Measurements from ENCODE around the gene ZNF700.
"Not testable (repeated sequence)": the region's sequence is repeated elsewhere in the genome, so short reads cannot be mapped to it uniquely, and the experiment has no call there.

Gene ZNF700

DNA sequence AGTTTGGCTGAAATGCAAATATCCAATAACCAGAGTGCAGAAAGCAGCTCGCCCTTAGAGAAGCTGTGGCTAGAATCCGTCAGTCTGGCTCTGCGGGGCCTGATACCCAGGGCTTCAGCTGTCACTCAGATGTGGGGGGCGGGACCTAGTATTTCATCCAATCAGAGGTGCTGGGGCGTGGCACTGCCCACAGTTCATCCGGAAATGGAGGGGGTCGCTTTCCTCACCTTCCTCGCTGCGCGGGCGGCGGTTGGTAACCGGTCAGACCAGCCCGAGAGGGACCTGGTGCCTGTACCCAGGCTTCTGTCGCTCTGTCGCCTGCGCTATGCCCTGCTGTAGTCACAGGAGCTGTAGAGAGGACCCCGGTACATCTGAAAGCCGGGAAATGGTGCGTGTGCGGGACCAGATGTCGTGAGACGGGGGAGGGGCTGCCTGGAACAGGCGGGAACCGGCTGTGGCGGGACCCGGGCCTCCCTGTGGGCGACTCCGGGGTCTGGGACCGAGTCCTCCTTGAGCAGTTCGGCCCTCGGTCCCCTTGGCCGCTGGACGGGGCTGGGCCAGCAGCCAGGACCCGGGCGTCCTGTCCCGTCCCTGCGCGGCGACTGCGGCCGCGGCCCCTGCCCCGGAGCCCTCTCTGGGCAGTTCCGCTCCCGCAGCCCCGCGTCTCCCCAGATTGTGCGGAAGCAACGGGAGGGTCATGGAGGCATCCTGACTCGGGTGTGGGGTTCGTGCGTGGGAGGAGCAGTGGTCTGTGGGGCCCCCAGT, at the start of gene ZNF700:
ZNF700 (plus strand) TSS at position 222 of the 765 bp plus-strand sequence; CDS start at position 326, 104 bp downstream.
- peak; percentile 71 to 88 for DNase-seq

DNA sequence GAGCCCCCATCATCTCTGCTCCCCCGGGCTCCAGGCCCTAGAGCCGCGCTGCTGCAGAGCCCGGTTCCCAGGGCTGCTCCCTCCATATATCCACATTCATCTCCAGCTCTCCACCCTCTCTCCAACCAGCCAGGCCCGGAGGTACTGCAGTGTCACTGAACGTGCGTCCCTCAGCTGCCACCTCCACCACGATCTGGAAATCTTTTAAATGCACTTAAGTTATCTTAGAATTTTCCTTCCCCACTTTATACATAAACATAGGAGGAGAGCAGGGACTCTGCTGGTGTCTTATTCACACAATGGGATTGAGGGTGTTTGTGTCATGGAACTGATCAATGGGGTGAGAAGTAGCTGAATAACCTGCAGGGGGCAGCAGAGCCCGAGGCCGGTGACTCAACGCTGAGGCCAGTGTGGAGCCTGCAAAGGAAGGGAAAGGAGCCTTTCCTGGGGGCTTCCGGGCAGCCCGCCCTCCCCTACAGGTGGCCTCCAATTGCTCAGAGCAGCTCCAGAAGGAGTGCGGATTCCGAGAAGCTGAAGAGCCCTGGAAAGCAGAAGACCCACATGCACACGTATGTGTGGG, 45.1 kb upstream of the ZNF700 start:
- not testable (repeated sequence) for DNase-seq

DNA sequence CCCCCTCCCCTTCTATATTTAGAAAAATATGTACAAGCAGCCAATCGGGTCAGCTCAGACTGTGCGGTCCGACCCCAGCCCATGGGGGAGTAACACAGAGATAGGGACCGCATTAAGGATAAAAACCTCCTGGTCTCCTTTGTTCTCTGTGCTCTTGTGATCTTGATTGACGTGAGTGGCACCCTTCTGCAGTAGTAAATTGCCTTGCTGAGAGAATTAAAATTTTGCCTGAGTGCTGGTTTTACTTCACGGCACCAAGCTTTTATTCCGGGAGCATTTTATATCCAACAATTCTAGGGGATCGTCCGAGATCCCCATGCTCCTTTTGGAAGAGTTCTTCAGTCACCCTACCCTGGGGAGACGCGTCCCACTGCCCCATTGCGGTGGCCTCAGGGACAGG, 44.3 kb upstream of the ZNF700 start:
- DNase-seq = no peak

DNA sequence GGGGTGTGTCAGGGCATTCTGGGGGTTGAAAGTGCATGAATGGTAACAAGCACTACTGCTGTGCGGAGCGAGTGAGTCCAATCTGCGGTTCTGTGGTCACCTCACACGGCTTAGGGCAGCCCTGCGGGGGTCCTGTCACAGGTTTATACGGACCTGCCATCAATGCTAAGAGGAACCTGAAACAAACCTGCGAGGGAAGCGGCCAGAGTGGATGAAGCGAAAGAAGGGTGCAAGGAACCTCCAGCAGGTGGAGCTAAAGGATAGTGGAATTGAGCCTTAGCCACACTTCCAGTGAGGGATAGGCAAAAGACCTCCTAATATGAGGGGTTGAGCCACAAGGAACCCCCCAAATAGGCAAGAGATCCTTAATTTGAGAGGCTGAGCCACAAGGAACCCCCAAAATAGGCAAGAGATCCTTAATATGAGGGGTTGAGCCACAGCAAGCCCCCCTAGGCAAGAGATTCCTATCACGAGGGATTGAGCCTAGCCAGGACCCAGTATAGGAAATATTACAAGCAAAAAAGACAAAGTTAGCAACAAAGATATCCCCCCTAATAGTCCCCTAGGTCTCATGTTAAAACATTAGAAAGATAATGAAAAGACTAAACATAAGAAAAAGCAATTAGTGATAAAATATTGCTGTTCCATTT, 43.6 kb upstream of the ZNF700 start:
- peak; percentile 8 to 75 for DNase-seq

DNA sequence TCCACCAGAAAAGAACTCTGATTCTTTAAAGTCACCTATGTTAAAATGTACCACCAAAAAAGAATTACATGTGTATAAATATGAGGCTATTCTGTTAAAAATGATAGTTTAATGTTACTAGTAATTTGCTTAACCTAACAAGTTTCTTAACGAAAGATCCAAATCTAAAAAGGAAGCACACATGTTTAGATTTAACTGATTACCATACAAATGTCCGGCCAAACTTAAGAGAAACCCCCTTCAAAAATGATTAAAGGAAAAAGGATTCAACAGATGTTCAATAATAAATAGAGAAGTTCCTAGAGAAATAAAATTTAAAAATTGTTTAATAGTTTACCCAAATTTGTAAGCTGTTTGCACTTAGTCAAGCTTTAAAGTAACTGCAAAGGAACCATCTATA, 42.3 kb upstream of the ZNF700 start:
- no peak for DNase-seq

DNA sequence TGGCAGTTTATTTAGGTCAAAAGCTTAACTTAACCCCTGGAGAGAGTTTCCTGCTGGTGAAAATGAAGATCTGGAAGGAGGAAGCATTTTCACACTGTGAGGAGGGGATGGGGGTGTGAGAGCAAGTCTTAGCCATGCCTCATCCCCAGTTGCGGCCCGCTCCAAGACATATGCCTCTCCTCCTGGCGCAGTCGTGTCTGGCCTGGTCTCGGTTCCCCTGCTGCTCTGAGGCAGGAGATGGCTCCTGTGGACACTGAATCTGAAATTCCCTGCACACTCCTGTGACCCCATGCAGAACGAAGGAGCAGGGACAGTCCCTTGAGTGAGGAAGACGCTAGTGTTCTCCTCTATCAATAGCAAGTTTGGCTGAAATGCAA, 37.7 kb upstream of the ZNF700 start:
- peak in 1 of 2 donors; percentile 1 for DNase-seq

DNA sequence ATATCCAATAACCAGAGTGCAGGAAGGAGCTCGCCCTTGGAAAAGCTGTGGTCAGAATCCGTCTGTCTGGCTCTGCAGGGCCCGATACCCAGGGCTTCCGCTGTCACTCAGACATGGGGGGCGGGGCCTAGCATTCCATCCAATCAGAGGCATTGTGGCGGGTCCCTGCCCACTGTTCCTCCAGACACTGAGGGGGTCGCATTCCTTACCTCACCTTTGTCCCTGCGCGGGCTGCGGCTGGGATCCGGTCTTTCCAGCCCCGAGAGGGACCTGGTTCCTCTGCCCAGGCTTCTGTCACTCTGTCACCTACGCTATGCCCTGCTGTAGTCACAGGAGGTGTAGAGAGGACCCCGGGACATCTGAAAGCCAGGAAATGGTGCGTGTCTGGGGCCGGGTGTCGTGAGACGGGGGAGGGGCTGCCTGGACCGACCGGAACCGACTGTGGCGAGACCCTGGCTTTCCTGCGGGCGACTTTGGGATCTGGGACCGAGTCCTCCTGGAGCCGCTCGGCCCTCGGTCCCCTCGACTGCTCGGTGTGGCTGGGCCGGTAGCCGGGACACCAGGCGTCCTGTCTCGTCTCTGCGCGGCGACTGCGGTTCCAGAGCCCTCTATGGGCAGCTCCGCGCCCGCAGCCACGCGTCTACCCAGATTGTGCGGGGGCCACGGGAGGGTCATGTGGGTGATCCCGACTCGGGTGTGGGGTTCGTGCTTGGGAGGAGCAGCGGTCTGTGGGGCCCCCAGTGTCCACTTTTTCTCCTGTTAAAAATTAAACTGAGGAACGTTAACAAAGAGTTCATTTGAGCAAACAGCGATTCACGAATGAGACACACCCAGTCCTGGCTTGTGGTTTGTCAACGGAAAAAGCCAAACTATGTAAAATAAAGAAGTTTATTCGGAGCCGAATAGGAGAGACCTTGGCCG, 37.0 kb upstream of the ZNF700 start, which contains the start of gene ZNF69:
ZNF69 (plus strand) TSS at position 172 of the 921 bp plus-strand sequence; CDS start at position 314, 142 bp downstream.
- peak; percentile 48 to 79 for DNase-seq

DNA sequence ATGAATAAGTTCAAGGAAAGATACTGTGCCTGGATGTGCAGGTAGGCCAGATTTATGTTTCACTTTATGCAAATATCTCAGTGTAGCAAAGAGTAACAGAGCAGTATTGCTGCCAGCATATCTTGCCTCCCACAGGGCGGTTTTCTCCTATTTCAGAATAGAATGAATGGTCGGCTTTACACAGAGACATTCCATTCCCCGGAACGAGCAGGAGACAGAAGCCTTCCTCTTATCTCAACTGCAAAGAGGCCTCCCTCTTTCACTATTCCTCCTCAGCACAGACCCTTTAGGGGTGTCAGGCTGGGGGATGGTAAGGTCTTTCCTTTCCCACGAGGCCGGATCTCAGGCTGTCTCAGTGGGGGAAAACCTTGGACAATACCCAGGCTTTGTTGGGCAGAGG, 35.0 kb upstream of the ZNF700 start:
- not testable (repeated sequence) for DNase-seq

DNA sequence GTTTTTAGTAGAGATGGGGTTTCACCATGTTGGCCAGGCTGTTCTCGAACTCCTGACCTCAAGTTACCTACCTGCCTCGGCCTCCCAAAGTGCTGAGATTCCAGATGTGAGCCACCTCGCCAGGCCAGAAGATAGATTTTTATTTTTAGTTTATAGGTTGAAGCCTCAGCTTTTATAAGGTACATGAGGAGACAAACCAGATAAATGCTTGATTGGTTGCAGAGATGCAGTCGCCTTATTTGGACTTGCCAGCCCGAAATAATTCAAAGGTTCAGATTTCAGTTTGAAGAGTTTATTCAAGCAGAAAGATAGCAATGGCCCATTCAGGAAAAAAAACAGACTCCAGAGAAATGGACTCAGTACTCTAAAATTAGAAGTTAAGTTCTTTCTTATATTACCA, 34.3 kb upstream of the ZNF700 start:
- DNase-seq = no peak

DNA sequence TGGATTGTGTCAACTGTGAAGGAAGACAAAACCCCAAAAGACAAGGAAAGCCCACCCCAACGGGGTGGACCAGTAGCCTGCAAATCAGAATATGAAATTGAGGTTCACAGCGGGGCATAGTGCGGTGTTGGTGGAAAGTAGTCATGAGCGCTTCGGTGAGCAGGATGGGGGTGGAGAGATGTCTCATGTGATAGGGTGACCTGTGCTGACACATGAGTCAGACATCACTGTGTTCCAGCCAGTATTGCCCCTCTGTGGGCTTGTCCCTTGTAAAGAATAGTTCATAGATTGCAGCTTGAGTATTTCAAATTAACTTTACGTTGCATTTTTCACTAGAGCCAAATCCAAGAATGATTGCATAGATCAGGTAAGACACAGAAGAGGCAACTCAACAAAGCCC, 30.1 kb upstream of the ZNF700 start:
- DNase-seq = no peak

DNA sequence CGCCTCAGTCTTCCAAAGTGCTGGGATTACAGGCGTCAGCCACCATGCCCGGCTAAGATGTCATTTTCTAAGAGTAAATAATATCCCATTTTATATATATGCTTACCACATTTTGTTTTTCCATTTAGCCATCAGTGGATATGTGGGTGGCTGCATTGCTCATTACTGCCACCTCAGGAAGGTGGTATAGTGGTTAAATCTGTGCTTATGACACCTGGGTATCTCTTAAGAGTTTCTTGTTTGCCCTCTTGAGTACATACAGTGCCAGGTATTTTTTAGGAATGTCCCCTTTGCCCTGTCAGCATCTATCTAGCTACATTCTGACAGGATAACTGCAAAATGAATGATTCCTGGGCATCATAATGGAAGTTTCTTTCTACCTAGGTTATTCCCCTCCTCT, 22.7 kb upstream of the ZNF700 start:
- no peak for DNase-seq

DNA sequence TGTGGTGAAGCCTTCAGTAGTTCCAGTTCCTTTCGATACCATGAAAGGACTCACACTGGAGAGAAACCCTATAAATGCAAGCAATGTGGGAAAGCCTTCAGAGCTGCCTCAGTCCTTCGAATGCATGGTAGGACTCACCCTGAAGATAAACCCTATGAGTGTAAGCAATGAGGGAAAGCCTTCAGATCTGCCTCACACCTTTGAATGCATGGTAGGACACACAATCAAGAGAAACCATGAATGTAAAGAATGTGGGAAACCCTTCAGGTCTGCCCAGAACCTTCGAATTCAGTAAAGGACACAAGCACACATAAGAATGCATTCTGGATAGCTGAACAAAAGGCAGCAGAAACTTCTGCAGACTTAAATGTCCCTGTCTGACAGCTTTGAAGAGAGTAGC, 19.0 kb upstream of the ZNF700 start:
- DNase-seq = no peak

DNA sequence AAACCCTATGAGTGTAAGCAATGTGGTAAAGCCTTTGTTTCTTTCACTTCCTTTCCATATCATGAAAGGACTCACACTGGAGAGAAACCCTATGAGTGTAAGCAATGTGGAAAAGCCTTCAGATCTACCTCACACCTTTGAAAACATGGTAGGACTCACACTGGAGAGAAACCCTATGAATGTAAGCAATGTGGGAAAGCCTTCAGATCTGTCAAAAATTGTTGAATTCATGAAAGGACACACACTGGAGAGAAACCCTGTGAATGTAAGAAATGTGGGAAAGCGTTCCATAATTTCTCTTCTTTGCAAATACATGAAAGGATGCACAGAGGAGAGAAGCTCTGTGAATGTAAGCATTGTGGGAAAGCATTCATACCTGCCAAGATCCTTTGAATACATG, 13.0 kb upstream of the ZNF700 start:
- DNase-seq = not testable (repeated sequence)

DNA sequence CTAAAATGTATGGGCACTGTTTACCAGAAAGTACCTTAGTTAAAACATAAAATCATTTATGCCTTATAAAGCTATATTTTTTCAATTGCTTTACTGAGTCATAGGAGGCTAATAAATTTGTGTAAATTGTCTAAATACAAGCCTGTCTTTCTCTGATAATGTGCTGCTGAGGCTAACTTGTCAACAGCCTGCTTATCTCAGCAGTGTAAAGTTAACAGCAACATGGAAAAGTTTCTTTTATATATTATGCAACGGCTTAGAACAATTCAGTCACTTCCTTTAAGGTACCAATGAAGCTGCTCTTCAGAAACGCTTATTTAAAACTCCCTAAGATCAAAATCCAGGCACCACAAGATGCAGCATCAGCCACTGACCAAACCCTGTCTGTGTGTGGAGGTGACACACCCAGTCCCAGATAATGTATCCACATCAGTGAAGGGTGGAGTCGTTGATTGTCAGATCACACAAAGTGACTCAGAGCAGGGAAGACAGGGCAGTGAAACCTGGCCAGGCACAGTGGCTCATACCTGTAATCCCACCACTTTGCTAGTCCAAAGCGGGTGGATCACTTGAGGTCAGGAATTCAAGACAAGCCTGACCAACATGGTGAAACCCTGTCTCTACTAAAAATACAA, 10.4 kb upstream of the ZNF700 start:
- DNase-seq = not testable (repeated sequence)

DNA sequence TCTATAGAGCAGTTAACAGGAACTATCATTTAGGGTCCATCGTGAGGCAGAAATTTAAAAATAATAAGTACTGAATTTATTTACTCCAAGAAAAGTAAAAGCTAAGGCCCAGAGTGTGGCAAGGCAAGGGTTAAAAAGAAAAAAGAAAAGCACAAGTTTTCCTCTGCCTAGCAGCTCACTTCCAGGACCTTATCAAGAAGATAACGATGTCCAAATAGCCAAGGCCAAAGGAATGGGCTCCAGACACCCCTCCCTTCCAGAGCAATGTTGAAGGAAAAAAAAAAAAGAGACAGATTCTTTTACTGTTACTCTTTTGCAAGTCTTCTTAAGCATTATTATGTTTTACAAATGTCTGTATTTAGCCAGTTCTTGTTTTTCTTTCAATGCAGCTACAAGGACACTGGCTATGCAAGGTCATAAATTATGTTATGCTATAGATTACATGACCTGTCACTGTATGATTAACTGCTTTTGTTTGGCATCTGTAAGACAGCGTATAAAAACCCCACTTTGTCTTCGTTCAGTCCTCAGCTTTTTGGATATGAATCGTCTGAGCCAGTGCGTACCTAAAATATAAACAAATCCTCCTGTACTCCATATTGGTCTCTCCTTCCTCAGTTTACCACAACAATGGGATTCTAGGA, 2.9 kb upstream of the ZNF700 start:
- peak in 1 of 2 donors; percentile 1 for DNase-seq

DNA sequence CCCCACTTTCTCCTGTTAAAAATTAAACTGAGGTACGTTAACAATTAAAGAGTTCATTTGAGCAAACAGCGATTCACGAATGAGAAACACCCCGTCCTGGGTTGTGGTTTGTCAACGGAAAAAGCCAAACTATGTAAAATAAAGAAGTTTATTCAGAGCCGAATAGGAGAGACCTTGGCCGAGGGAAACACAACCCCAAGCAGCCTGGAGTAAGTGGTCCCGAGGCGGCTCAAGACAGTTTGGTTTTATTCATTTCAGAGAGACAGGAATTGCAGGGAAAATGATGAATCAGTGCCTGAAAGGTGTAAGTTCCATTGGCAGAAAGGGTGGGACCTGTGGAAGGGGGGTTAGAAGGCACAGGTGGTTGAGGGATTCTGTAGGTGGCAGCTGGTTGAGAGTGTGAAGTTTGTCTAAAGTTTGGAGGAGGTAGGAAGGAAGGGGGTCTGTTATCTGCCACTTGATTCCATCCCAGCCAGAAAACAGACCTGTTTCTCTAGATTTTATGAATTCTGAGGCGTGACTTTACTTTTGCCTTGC, 812 bp downstream of the ZNF700 start:
- not testable (repeated sequence) for DNase-seq

DNA sequence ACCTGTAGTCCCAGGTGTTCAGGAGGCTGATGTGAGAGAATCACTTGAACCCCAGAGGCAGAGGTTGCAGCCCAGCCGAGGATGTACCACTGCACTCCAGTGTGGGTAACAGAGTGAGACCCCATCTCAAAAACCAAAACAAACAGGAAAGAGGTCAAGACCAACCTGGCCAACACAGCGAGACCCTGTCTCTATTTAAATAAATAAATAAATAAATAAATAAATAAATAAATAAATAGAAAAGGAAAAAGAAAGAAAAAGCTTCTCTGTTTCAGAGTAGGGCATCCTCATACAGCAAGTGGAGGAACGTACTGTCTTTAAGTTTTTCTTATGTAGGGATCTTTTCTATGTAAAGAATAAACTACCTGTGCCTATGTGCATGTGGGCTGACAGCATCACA, 2.3 kb downstream of the ZNF700 start:
- no peak for DNase-seq

DNA sequence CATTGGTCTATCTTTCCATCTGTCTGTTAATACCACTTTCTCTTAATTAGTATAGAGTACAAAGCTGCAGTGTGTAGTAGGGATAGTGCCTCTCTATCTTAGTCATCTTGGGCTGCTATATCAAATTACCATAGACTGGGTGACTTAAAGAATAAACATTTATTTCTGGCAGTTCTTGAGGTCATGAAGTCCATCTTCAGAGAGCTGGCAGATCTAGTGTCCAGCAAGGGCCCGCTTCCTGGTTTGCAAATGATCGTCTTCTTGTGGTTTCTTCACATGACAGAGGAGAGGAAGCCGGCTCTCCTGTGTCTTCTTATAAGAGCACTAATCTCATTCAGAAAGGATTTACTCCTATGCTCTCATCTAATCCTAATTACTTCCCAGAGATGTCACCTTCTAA, 6.1 kb downstream of the ZNF700 start:
- DNase-seq = no peak

DNA sequence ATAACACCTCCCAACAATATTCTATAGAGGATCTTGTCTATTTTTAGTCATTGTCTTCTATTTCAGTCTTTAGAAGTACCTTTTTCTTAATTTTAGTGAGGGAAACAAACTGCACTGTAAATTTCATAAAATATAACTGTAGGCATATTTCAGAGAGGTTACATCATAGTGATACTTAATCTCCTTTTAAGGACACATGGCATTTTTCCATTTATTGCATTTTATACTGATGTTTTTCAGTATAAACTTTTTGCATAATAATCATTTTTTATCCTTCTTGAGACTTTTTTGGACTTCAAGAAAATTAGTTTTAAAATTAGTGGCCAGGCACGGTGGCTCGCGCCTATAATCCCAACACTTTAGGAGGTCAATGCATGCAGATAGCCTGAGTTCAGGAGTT, 6.6 kb downstream of the ZNF700 start:
- no peak for DNase-seq

DNA sequence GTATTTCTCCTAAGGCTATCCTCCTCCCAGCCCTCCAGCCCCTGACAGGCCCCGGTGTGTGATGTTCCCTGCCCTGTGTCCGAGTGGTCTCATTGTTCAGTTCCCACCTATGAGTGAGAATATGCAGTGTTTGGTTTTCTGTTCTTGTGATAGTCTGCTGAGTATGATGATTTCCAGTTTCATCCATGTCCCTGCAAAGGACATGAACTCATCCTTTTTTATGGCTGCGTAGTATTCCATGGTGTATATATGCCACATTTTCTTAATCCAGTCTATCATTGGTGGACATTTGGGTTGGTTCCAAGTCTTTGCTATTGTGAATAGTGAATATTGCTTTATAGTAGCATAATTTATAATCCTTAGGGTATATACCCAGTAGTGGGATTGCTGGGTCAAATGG, 10.9 kb downstream of the ZNF700 start:
- not testable (repeated sequence) for DNase-seq

DNA sequence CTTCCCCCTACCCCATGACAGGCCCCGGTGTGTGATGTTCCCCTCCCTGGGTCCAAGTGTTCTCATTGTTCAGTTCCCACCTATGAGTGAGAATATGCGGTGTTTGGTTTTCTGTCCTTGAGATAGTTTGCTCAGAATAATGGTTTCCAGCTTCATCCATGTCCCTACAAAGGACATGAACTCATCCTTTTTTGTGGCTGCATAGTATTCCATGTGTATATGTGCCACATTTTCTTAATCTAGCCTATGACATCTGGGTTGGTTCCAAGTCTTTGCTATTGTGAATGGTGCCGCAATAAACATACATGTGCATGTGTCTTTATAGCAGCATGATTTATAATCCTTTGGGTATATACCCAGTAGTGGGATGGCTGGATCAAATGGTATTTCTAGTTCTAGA, 13.5 kb downstream of the ZNF700 start:
- not testable (repeated sequence) for DNase-seq

All from bone marrow (tissue), 2 donors.